Liver (tissue), 9 donors: ENCODE measurements around the gene ACSF2. TPM values are rescaled to one million over a fixed set of nuclear protein-coding genes. Genes with fewer than 3 reads are reported as not detected.

Source experiments
- DNase-seq: peaks from one replicate; pipeline ENCODE4 v3.0.0-alpha.2; 2017; ENCODE audit warnings: low spot score
- H3K27ac ChIP-seq, 2 donors: one replicate each; pipeline ENCODE4 v1.7.0; 2013; ENCODE audit warnings: inconsistent platforms in 2 of 2, low read length in 2 of 2, control low read depth in 1 of 2, low read depth in 1 of 2, mild to moderate bottlenecking in 1 of 2
- H3K27me3 ChIP-seq, 4 donors: one replicate each; pipeline versions ENCODE4 v1.6.1 to v1.7.0; 2013; ENCODE audit warnings: low read length in 3 of 4, inconsistent platforms in 1 of 4, mild to moderate bottlenecking in 1 of 4, moderate library complexity in 1 of 4; ENCODE audit not compliant: control insufficient read depth in 4 of 4, insufficient read depth in 4 of 4
- H3K36me3 ChIP-seq, 4 donors: one replicate each; pipeline versions ENCODE4 v1.6.1 to v1.7.0; 2013; ENCODE audit warnings: low read length in 3 of 4, mild to moderate bottlenecking in 3 of 4, low read depth in 1 of 4, moderate library complexity in 1 of 4; ENCODE audit not compliant: control insufficient read depth in 4 of 4, insufficient read depth in 3 of 4
- H3K4me1 ChIP-seq, 4 donors: one replicate each; pipeline versions ENCODE4 v1.6.1 to v1.7.0; 2013; ENCODE audit warnings: low read length in 3 of 4, mild to moderate bottlenecking in 3 of 4, moderate library complexity in 1 of 4; ENCODE audit not compliant: control insufficient read depth in 4 of 4, insufficient read depth in 4 of 4
- H3K4me3 ChIP-seq, 3 donors: one replicate each; pipeline versions ENCODE4 v1.6.1 to v1.7.0; 2013; ENCODE audit warnings: low read length in 3 of 3, control low read depth in 1 of 3, low read depth in 1 of 3, mild to moderate bottlenecking in 1 of 3
- H3K9ac ChIP-seq, 2 donors: one replicate each; pipeline ENCODE4 v1.7.0; 2013; ENCODE audit warnings: low read length in 2 of 2, mild to moderate bottlenecking in 2 of 2, moderate library complexity in 2 of 2, control low read depth in 1 of 2, low read depth in 1 of 2
- H3K9me3 ChIP-seq, 4 donors: one replicate each; pipeline versions ENCODE4 v1.6.1 to v1.7.0; 2013; ENCODE audit warnings: low read length in 3 of 4; ENCODE audit not compliant: control insufficient read depth in 4 of 4
- CTCF ChIP-seq: fragments of 150-350 bp; IDR thresholded peaks from 2 replicates; pipeline ENCODE4 v1.5.1; 2017; ENCODE audit warnings: improper control_type of control experiment, low read depth, low read length; ENCODE audit not compliant: missing input control
- EGR1 ChIP-seq, 2 donors: IDR thresholded peaks; 2 replicates each; pipeline ENCODE4 v1.6.1; 2016 to 2018; ENCODE audit warnings: antibody characterized with exemption in 2 of 2, low read depth in 2 of 2
- FOXA1 ChIP-seq: IDR thresholded peaks from 2 replicates; pipeline ENCODE4 v1.6.1; 2016; ENCODE audit warnings: antibody characterized with exemption
- GABPA ChIP-seq, 2 donors: IDR thresholded peaks in 1 of 2; conservative IDR thresholded peaks in 1 of 2; 2 replicates each; pipeline ENCODE4 v1.6.1; 2016; ENCODE audit warnings: antibody characterized with exemption in 2 of 2, mild to moderate bottlenecking in 1 of 2, moderate library complexity in 1 of 2
- HNF4A ChIP-seq, 2 donors: conservative IDR thresholded peaks; 2 replicates each; pipeline ENCODE4 v1.6.1; 2016; ENCODE audit warnings: antibody characterized with exemption in 2 of 2, mild to moderate bottlenecking in 2 of 2
- HNF4G ChIP-seq: IDR thresholded peaks from 2 replicates; pipeline ENCODE4 v1.6.1; 2016; ENCODE audit warnings: antibody characterized with exemption
- JUND ChIP-seq, 2 donors: IDR thresholded peaks; 2 replicates each; pipeline ENCODE4 v1.6.1; 2016; ENCODE audit warnings: antibody characterized with exemption in 2 of 2
- MAX ChIP-seq: IDR thresholded peaks from 2 replicates; pipeline ENCODE4 v1.6.1; 2016; ENCODE audit warnings: antibody characterized with exemption
- NR2F2 ChIP-seq: IDR thresholded peaks from 2 replicates; pipeline ENCODE4 v1.6.1; 2016; ENCODE audit warnings: antibody characterized with exemption
- RAD21 ChIP-seq, 2 donors: IDR thresholded peaks; 2 replicates each; pipeline ENCODE4 v1.6.1; 2016; ENCODE audit warnings: antibody characterized with exemption in 2 of 2, mild to moderate bottlenecking in 2 of 2
- REST ChIP-seq: IDR thresholded peaks from 2 replicates; pipeline ENCODE4 v1.6.1; 2016; ENCODE audit warnings: antibody characterized with exemption, mild to moderate bottlenecking
- RXRA ChIP-seq, 2 donors: IDR thresholded peaks; 2 replicates each; pipeline ENCODE4 v1.6.1; 2017 to 2018; ENCODE audit warnings: antibody characterized with exemption in 2 of 2, mild to moderate bottlenecking in 1 of 2
- SP1 ChIP-seq: IDR thresholded peaks from 2 replicates; pipeline ENCODE4 v1.6.1; 2018; ENCODE audit warnings: antibody characterized with exemption, mild to moderate bottlenecking
- TAF1 ChIP-seq: conservative IDR thresholded peaks from 2 replicates; pipeline ENCODE4 v1.6.1; 2016; ENCODE audit warnings: antibody characterized with exemption, mild to moderate bottlenecking
- ZBTB33 ChIP-seq: IDR thresholded peaks from 2 replicates; pipeline ENCODE4 v1.6.1; 2016; ENCODE audit warnings: antibody characterized with exemption
- WGBS: extraction: QIAGEN DNeasy Blood & Tissue Kit; methylation state at CpG from one replicate; pipeline ENCODE4 v1.1.7; 2013; 5-methylcytosine and 5-hydroxymethylcytosine counted together
- polyA plus RNA-seq, 2 donors: library from polyadenylated mRNA; stranded (reverse) in 1 of 2; unstranded in 1 of 2; fragments of 200-250 nt in 1 of 2; fragments of >200 nt in 1 of 2; fragmentation: Nextera tagmentation in 1 of 2; extraction: Ambion mirVana in 1 of 2; gene quantifications; one replicate each; pipeline versions ENCODE4 v1.2.1 to v1.2.3, GENCODE V29; 2013 to 2015
- total RNA-seq, 2 donors: library from RNA; depleted of rRNA; stranded (reverse); fragments of >200 nt; gene quantifications; one replicate each; pipeline ENCODE4 v1.2.3, GENCODE V29; 2014
- TF ChIP-seq, protein P1 (sequence below): IDR thresholded peaks from 2 replicates; pipeline ENCODE4 v1.6.1; 2016; ENCODE audit warnings: antibody characterized with exemption
- donor health status: healthy.
- donor health status: healthy.
- donor health status: healthy.
- donor health status: healthy.
- donor health status: healthy.

Gene ACSF2
- total and polyA plus RNA-seq, 4 donors: 18.9 to 34.3 (median 21.1) TPM

- H3K27me3 ChIP-seq: no peaks in the 10 kb centered on the region
- H3K36me3 ChIP-seq: no peaks in the 10 kb centered on the region
- WGBS: 33% methylated on average over 5 of the region's 5 CpGs
- no peak for DNase-seq
- TF ChIP-seq REST: no peak
- peak in 1 of 2 donors; percentile 29 for TF ChIP-seq HNF4A (conservative IDR thresholded peaks at IDR 0.05)
- peak; percentile 29 to 52 for TF ChIP-seq RAD21 (IDR thresholded peaks at IDR 0.05)
- TF ChIP-seq RXRA (IDR thresholded peaks at IDR 0.05): peak in 1 of 2 donors; percentile 18
- peak; percentile 37 for TF ChIP-seq CTCF
- TF ChIP-seq TAF1: no peak
- no peaks in the 10 kb centered on the region for H3K9me3 ChIP-seq
- H3K9ac ChIP-seq: no peak overlapping the region
- H3K4me1 ChIP-seq: no peaks in the 10 kb centered on the region
- H3K27ac ChIP-seq: no peak overlapping the region
- no peak overlapping the region for H3K4me3 ChIP-seq
Observed at GRCh38 chr17:50501054-50501453, 75.0 kb downstream of the ACSF2 start.

- Histone ChIP-seq H3K27ac (no peak overlapping the region), H3K4me3 (no peak overlapping the region), H3K9ac (no peak overlapping the region), H3K27me3 (no peaks in the 10 kb centered on the region), H3K4me1 (no peaks in the 10 kb centered on the region), H3K9me3 (no peaks in the 10 kb centered on the region), H3K36me3 (no peaks in the 10 kb centered on the region)
- TF ChIP-seq CTCF: no peak
- no peak for TF ChIP-seq RAD21 (IDR thresholded peaks at IDR 0.05)
- no peak for TF ChIP-seq NR2F2
- TF ChIP-seq REST: no peak
- no peak for TF ChIP-seq MAX
- TF ChIP-seq SP1: no peak
- TF ChIP-seq JUND (IDR thresholded peaks at IDR 0.05): no peak
- no peak for TF ChIP-seq TAF1
- TF ChIP-seq HNF4G: no peak
- TF ChIP-seq GABPA (IDR thresholded peaks at IDR 0.05 in 1 of 2, conservative IDR thresholded peaks at IDR 0.05 in 1 of 2): no peak
- TF ChIP-seq EGR1 (IDR thresholded peaks at IDR 0.05; ENCODE audit: low read depth in 2 of 2): no peak
- TF ChIP-seq HNF4A (conservative IDR thresholded peaks at IDR 0.05): no peak
- no peak for TF ChIP-seq FOXA1
- TF ChIP-seq, protein P1, sequence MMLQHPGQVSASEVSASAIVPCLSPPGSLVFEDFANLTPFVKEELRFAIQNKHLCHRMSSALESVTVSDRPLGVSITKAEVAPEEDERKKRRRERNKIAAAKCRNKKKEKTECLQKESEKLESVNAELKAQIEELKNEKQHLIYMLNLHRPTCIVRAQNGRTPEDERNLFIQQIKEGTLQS: no peak
- no peak for TF ChIP-seq ZBTB33
- WGBS: 91% methylated on average over 9 of the region's 9 CpGs
- no peak for DNase-seq
Observed at GRCh38 chr17:50502301-50502990, 76.4 kb downstream of the ACSF2 start.
